SH-SY5Y (cell line): ENCODE measurements around the gene DUSP16.

Experiments
- GATA2 ChIP-seq: IDR thresholded peaks from 2 replicates; pipeline ENCODE4 v1.6.1; 2011; ENCODE audit warnings: mild to moderate bottlenecking, low read depth, low read length
- GATA3 ChIP-seq: IDR thresholded peaks from 2 replicates; pipeline ENCODE4 v1.6.1; 2011; ENCODE audit warnings: low read depth, mild to moderate bottlenecking, low read length, moderate library complexity

GRCh38 chr12:12482959-12483358, 79.7 kb downstream of the DUSP16 start:
- no peak for TF ChIP-seq GATA3
- TF ChIP-seq GATA2 = no peak
